Right ventricle myocardium inferior (tissue), 1 donor: ENCODE data around the gene BANF2. TPM values are rescaled to one million over a fixed set of nuclear protein-coding genes. Genes with fewer than 3 reads are reported as not detected.
A peak's percentile ranks its signal among the peaks of the same experiment; 100 is the strongest.
"Not testable (repeated sequence)": the region's sequence is repeated elsewhere in the genome, so short reads cannot be mapped to it uniquely, and the experiment has no call there.

Source experiments
- ATAC-seq: fragments of 200-7000 bp; cut with Tn5 transposase; one replicate; pipeline ENCODE4 v1.9.1; 2020; ENCODE audit warnings: mild to moderate bottlenecking, moderate library complexity
- DNase-seq: peaks from one replicate; pipeline ENCODE4 v3.0.0; 2021; ENCODE audit errors: missing footprints
- intact Hi-C: fragments of 100-400 bp; cut with DNase I; formaldehyde crosslinking; loops from one replicate; pipeline ENCODE4 v1.11.0; 2022
- total RNA-seq: library from RNA; stranded (reverse); fragmentation: NEBNext Ultra II Directional; extraction: Animal tissue kit (Norgen Biotek cat#: 25700); gene quantifications from one replicate; pipeline ENCODE4 v1.2.1, GENCODE V29; 2021
- donor health status: DM: no; HTN: yes; CAD: no; lungs with severe emphysema.

BANF2 gene
- total RNA-seq, 1 donor from 2014 or later, result not detected

GRCh38 chr20:17749626-17749977 is 49.8 kb downstream of the BANF2 start:
- intact Hi-C loops, result no loop called here
- DNase-seq (no peak), ATAC-seq (no peak)

GRCh38 chr20:17749978-17750721 is 50.4 kb downstream of the BANF2 start:
- ATAC-seq, result peak; percentile 92
- DNase-seq, result peak; percentile 81
- intact Hi-C loops, result loop anchor here (5.0 kb wide), 3 partner anchors 57 to 147 kb away; partner anchors contain the start of gene RRBP1

DNA sequence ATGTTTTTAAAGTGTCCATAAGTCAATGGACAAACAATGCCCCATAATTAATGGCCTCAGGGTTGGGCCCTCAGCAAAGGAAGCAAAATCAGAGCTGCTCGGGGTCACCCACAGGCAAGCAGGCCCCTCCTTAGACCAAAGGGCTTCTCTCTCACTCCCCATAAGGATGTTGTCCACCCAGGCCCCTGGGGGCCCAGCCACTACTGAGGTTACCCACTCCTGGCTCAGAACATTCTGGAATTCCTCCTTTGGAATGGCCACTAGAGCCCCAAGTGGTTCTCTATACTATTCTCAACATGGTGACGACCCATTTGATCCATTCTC is 50.9 kb downstream of the BANF2 start:
- DNase-seq (no peak), ATAC-seq (no peak)
- intact Hi-C loops, result loop anchor here (5.0 kb wide), 3 partner anchors 57 to 147 kb away; partner anchors contain the start of gene RRBP1

- intact Hi-C loops, result loop anchor here (5.0 kb wide), 3 partner anchors 56 to 146 kb away; partner anchors contain the start of gene RRBP1
- DNase-seq (no peak), ATAC-seq (no peak)
These were observed 51.9 kb downstream of the BANF2 start for GRCh38 chr20:17751640-17752039.

DNA sequence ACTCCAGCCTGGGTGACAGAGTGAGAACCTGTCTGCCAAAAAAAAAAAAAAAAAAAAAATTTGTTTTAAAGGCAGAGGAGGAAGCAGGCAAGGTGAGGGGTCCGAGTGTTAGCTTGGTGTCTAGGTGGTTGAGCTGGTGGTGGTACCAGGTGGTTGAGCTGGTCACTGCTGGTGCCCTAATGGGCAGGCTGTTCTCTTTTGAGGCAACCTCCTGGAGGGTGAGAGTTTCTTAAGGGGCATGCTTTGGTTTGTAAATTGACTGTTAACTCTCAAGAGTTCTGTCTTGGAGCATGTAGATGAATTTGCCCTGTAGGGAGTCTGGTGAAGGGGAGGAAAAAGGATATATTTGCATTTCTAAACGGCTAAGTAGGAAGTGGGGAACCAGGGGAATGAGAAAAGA is 52.7 kb downstream of the BANF2 start:
- DNase-seq (no peak), ATAC-seq (no peak)
- intact Hi-C loops, result loop anchor here (5.0 kb wide), 3 partner anchors 55 to 145 kb away; partner anchors contain the start of gene RRBP1

GRCh38 chr20:17753516-17753915 is 53.8 kb downstream of the BANF2 start:
- ATAC-seq, result no peak
- intact Hi-C loops, result loop anchor here (5.0 kb wide), 3 partner anchors 54 to 144 kb away; partner anchors contain the start of gene RRBP1
- no peak for DNase-seq

DNA sequence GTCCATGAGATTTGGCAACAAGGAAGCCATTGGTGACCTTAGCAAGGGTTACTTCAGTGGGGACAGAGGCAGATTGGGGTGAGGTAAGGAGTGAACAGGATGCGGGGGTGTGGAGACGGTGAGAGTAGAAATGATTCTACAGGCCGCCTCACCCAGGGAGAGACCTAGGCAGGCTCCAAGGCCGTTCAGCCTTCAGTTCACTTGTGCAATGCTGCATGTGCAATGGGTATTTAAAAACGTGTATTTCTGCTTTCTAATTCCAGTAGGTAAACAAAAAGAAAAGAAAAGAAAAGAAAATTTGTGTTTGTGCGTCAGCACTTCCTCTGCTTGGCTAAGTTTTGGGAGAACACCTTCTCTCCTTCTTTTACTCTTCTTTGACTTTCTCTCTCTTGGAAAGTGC is 56.8 kb downstream of the BANF2 start:
- DNase-seq, result no peak
- intact Hi-C loops, result no loop called here

GRCh38 chr20:17757496-17757895 is 57.7 kb downstream of the BANF2 start:
- intact Hi-C loops, result no loop called here
- no peak for ATAC-seq

More for the DNA sequence above, 56.8 kb downstream of the BANF2 start:
- ATAC-seq, result no peak

DNA sequence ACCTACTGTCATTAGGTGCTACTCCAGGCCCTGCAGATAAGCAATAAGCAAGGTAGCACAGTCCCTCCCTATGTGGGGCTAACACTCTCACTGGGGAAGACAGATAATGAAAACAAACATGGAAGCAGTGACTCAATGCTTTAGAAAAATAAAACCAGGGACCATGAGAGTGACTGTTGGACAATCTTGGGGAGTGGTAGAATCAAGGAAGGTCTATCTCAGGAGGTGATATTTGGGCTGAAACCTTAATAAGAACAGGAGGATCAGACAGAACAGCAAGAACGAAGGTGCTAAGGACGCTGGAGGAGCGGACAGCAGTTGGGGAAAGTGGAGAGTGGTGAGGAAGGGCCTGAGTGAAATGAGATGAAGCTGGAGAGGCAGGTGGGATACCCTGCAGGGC is 58.2 kb downstream of the BANF2 start:
- DNase-seq (no peak), ATAC-seq (no peak)
- intact Hi-C loops, result no loop called here

More at GRCh38 chr20:17757496-17757895, 57.7 kb downstream of the BANF2 start:
- DNase-seq, result no peak

GRCh38 chr20:17758512-17758911 is 58.7 kb downstream of the BANF2 start:
- ATAC-seq, result no peak
- intact Hi-C loops, result no loop called here
- no peak for DNase-seq

- DNase-seq (no peak), ATAC-seq (peak; percentile 73)
- intact Hi-C loops, result no loop called here
These were observed 59.7 kb downstream of the BANF2 start for GRCh38 chr20:17759449-17759848.

- ATAC-seq (no peak), DNase-seq (no peak)
- intact Hi-C loops, result no loop called here
These were observed 61.8 kb downstream of the BANF2 start for GRCh38 chr20:17761604-17762003.

DNA sequence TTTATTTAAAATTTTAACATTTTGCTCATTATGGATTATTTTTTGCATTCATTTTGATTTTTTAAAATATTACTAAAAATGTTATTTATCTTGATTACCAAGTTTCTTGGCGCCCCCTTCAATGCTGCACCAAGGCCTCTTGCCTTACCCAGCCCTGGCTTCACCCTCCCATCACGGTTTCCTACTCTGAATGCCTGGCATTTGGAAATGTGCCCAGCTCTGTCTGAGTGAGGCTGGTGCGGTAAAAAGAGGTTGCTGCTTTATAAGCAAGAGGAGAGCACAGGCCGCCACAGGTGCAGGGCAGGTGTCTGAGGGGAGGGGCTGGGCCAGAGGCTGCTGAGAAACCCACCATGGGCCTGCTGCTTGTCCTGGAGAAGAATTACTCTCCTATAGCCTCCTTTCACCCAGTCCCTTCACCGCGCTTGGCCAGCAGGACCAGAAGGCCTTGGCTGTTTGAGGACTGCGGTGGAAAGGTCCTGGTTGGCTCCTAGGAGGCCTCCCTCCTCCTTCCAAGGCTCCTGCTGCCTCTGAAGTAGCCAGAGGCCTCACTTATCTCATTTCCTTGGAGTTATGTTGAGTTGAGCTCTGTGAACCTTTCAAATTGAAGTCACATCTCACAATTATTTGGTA is 62.6 kb downstream of the BANF2 start:
- DNase-seq (no peak), ATAC-seq (peak; percentile 38)
- intact Hi-C loops, result no loop called here

GRCh38 chr20:17762873-17763557 is 63.2 kb downstream of the BANF2 start:
- ATAC-seq (no peak), DNase-seq (no peak)
- intact Hi-C loops, result no loop called here

DNA sequence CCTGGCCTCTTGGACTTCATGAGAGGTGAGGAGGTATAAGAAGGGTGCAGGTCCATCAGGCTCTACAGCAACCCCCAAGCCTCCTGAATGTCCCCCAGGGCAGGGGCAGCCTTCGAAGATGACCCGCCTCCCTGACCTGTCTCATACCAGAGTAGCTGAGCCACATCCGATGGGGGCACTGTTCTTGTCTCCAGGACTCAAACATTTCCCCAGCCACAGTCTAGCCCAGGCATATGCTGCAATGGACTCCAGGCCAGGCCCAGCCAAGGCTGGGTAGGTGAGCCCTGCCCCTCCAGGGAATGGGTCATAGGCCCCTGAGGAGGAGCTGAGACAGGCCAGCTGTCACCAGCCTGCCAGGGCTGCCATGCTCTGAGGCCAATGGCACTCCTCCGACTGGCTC is 65.3 kb downstream of the BANF2 start:
- DNase-seq (no peak), ATAC-seq (no peak)
- intact Hi-C loops, result no loop called here

- ATAC-seq (no peak), DNase-seq (no peak)
- intact Hi-C loops, result no loop called here
These were observed 65.8 kb downstream of the BANF2 start for GRCh38 chr20:17765584-17765983.

DNA sequence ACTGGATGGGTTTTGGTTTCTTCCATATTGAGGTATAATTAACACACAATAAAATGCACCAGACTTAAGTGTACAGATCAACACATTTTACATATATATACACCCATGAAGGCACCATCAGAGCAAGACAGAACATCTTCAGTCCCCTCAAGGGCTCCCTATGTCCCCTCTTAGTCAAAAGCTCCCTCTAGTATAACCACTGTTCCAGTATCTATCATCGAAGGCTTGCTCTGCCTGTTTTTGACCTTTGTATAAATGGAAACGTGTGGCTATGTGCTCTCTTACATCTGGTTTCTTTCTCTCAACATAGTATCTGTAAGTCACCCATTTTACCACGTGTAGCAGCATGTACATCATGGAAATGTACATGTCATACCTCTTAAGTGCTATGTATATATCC is 66.5 kb downstream of the BANF2 start:
- DNase-seq (no peak), ATAC-seq (no peak)
- intact Hi-C loops, result no loop called here

- intact Hi-C loops, result no loop called here
- DNase-seq (no peak), ATAC-seq (no peak)
These were observed 67.9 kb downstream of the BANF2 start for GRCh38 chr20:17767624-17768023.

DNA sequence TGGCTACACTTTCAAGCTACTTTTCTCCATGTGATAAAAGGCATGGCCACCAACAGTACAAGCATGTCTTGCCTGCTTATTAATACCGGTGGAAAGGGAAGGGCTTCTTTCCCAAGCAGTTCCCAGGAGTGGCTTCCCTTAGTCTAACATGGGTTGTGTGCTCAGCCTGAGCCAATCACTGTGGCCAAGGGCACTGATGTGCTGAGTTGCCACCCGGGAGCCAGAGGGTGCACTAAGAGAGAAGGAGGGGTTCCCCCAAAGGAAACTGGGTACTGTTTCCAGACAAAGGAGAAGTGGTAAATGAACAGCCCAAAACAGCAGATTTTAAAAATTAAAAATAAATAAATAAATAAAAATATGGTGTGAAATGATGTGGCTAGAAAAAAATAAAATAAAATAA is 68.5 kb downstream of the BANF2 start:
- intact Hi-C loops, result no loop called here
- DNase-seq, result no peak
- no peak for ATAC-seq

DNA sequence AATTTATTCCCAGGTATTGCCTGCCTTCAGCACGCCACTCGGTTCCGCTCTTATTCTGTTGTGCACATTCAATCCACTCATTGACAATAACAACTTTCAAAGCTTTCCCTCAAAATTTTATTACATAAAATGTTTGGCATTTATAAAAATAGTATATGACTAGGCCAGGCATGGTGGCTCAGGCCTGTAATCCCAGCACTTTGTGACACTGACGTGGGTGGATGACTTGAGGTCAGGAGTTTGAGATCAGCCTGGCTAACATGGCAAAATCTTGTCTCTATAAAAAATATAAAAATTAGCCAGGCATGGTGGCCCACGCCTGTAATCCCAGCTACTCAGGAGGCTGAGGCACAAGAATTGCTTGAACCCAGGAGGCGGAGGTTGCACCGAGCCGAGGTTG is 70.0 kb downstream of the BANF2 start:
- intact Hi-C loops, ATAC-seq, DNase-seq: not testable (repeated sequence)
